HG02798 (cell line): ENCODE measurements around the gene RASAL3.
A peak's percentile ranks its signal among the peaks of the same experiment; 100 is the strongest.
"Not testable (repeated sequence)": the region's sequence is repeated elsewhere in the genome, so short reads cannot be mapped to it uniquely, and the experiment has no call there.

Experiments used
- ATAC-seq: cut with Tn5 transposase; IDR thresholded peaks from one replicate; pipeline ENCODE4 v1.9.1; 2021; ENCODE audit warnings: mild to moderate bottlenecking; ENCODE audit not compliant: unreplicated experiment, poor library complexity

The RASAL3 gene

GRCh38 chr19:15464394-15465385 is at the start of gene RASAL3:
TSS of gene RASAL3 (minus strand) at chr19:15464544. CDS start at chr19:15464358, 186 bp downstream.
- peak; percentile 43 for ATAC-seq

GRCh38 chr19:15511671-15512424 is 47.5 kb upstream of the RASAL3 start:
- ATAC-seq: no peak

- no peak for ATAC-seq
These were observed 43.8 kb upstream of the RASAL3 start, which contains the start of gene CYP4F22 for GRCh38 chr19:15508035-15508710. TSS of gene CYP4F22 (plus strand) at chr19:15508525. CDS start at chr19:15525337, 16,812 bp downstream.

GRCh38 chr19:15507068-15508034 is 43.0 kb upstream of the RASAL3 start:
- ATAC-seq: no peak

GRCh38 chr19:15506074-15506571 is 41.8 kb upstream of the RASAL3 start:
- ATAC-seq: no peak

- no peak for ATAC-seq
These were observed 37.9 kb upstream of the RASAL3 start for GRCh38 chr19:15502264-15502663.

GRCh38 chr19:15501596-15501995 is 37.3 kb upstream of the RASAL3 start:
- no peak for ATAC-seq

GRCh38 chr19:15498910-15499309 is 34.6 kb upstream of the RASAL3 start:
- no peak for ATAC-seq

GRCh38 chr19:15498156-15498858 is 34.0 kb upstream of the RASAL3 start:
- ATAC-seq: no peak

GRCh38 chr19:15495151-15495550 is 30.8 kb upstream of the RASAL3 start:
- no peak for ATAC-seq

- ATAC-seq: no peak
These were observed 24.3 kb upstream of the RASAL3 start for GRCh38 chr19:15488489-15489226.

GRCh38 chr19:15487038-15487437 is 22.7 kb upstream of the RASAL3 start:
- ATAC-seq: no peak

GRCh38 chr19:15485768-15486167 is 21.4 kb upstream of the RASAL3 start:
- not testable (repeated sequence) for ATAC-seq

- not testable (repeated sequence) for ATAC-seq
These were observed 16.7 kb upstream of the RASAL3 start for GRCh38 chr19:15480996-15481395.

- ATAC-seq: no peak
These were observed 15.3 kb upstream of the RASAL3 start, which contains the start of gene PGLYRP2 for GRCh38 chr19:15479391-15480345. TSS of gene PGLYRP2 (minus strand) at chr19:15479501. CDS start at chr19:15479371, 130 bp downstream.

- no peak for ATAC-seq
These were observed 12.0 kb upstream of the RASAL3 start for GRCh38 chr19:15476325-15476724.

- ATAC-seq: no peak
These were observed 11.3 kb upstream of the RASAL3 start for GRCh38 chr19:15475611-15476010.
